OCI-LY1 (cell line): Measurements from ENCODE around the gene GALNT18.

Experiments used
- EZH2 ChIP-seq: fragments of 200-600 bp; sonication (generic), shearing (Covaris generic); IDR thresholded peaks from 2 replicates; pipeline ENCODE4 v1.8.0; 2017; ENCODE audit warnings: borderline replicate concordance, mixed run types, mild to moderate bottlenecking, antibody characterized with exemption, low read length, moderate library complexity, mixed read lengths
- TF ChIP-seq, protein P1 (sequence below): fragments of 200-600 bp; sonication (generic), shearing (Covaris generic); IDR thresholded peaks from 2 replicates; pipeline ENCODE4 v1.5.1; 2017; ENCODE audit warnings: mild to moderate bottlenecking, antibody characterized with exemption, low read length, moderate library complexity, mixed read lengths

- TF ChIP-seq, protein P1, sequence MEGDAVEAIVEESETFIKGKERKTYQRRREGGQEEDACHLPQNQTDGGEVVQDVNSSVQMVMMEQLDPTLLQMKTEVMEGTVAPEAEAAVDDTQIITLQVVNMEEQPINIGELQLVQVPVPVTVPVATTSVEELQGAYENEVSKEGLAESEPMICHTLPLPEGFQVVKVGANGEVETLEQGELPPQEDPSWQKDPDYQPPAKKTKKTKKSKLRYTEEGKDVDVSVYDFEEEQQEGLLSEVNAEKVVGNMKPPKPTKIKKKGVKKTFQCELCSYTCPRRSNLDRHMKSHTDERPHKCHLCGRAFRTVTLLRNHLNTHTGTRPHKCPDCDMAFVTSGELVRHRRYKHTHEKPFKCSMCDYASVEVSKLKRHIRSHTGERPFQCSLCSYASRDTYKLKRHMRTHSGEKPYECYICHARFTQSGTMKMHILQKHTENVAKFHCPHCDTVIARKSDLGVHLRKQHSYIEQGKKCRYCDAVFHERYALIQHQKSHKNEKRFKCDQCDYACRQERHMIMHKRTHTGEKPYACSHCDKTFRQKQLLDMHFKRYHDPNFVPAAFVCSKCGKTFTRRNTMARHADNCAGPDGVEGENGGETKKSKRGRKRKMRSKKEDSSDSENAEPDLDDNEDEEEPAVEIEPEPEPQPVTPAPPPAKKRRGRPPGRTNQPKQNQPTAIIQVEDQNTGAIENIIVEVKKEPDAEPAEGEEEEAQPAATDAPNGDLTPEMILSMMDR: no peak
- TF ChIP-seq EZH2: no peak
Measured at GRCh38 chr11:11391796-11392463, 229.9 kb downstream of the GALNT18 start.
